SHP77 treated with DMSO at 0.1 percent for 48 hours (cell line): Measurements from ENCODE around the gene EDNRA.
A peak's percentile ranks its signal among the peaks of the same experiment; 100 is the strongest.

Experiments used
- DNase-seq: peaks from one replicate; lab custom pipeline; 2025; lab: John Stamatoyannopoulos, UW

The EDNRA gene

GRCh38 chr4:147498031-147498660 is 17.2 kb downstream of the EDNRA start:
- no peak for DNase-seq

GRCh38 chr4:147508346-147508745 is 27.4 kb downstream of the EDNRA start:
- no peak for DNase-seq

- no peak for DNase-seq
Observed at GRCh38 chr4:147509386-147509785, 28.5 kb downstream of the EDNRA start.

- DNase-seq = no peak
Observed at GRCh38 chr4:147510962-147511668, 30.2 kb downstream of the EDNRA start.

GRCh38 chr4:147513091-147513490 is 32.2 kb downstream of the EDNRA start:
- DNase-seq = no peak

GRCh38 chr4:147513952-147514351 is 33.1 kb downstream of the EDNRA start:
- DNase-seq = no peak

- no peak for DNase-seq
Observed at GRCh38 chr4:147515220-147515936, 34.5 kb downstream of the EDNRA start.

GRCh38 chr4:147516133-147516532 is 35.2 kb downstream of the EDNRA start:
- DNase-seq = no peak

GRCh38 chr4:147518086-147518485 is 37.2 kb downstream of the EDNRA start:
- DNase-seq = no peak

- peak; percentile 37 for DNase-seq
Observed at GRCh38 chr4:147518846-147519767, 38.2 kb downstream of the EDNRA start.

GRCh38 chr4:147524601-147525000 is 43.7 kb downstream of the EDNRA start:
- DNase-seq = no peak

- no peak for DNase-seq
Observed at GRCh38 chr4:147525494-147526271, 44.8 kb downstream of the EDNRA start.

- no peak for DNase-seq
Observed at GRCh38 chr4:147526272-147526654, 45.4 kb downstream of the EDNRA start.

GRCh38 chr4:147528054-147528453 is 47.2 kb downstream of the EDNRA start:
- DNase-seq = no peak

GRCh38 chr4:147530134-147530533 is 49.2 kb downstream of the EDNRA start:
- no peak for DNase-seq

- no peak for DNase-seq
Observed at GRCh38 chr4:147530723-147531122, 49.8 kb downstream of the EDNRA start.

GRCh38 chr4:147532896-147533295 is 52.0 kb downstream of the EDNRA start:
- DNase-seq = no peak

GRCh38 chr4:147533331-147533730 is 52.4 kb downstream of the EDNRA start:
- no peak for DNase-seq

- DNase-seq = no peak
Observed at GRCh38 chr4:147535124-147535523, 54.2 kb downstream of the EDNRA start.

- DNase-seq = no peak
Observed at GRCh38 chr4:147538711-147539110, 57.8 kb downstream of the EDNRA start.

GRCh38 chr4:147539959-147540358 is 59.1 kb downstream of the EDNRA start:
- DNase-seq = no peak
